HG02840 (cell line): ENCODE results near the gene PSMG1.
"Not testable (repeated sequence)": the region's sequence is repeated elsewhere in the genome, so short reads cannot be mapped to it uniquely, and the experiment has no call there.

Experiments used
- ATAC-seq: cut with Tn5 transposase; IDR thresholded peaks from one replicate; pipeline ENCODE4 v1.9.1; 2021; ENCODE audit warnings: mild to moderate bottlenecking, moderate library complexity, moderate number of reproducible peaks; ENCODE audit not compliant: unreplicated experiment, low FRiP score

Gene PSMG1, protein sequence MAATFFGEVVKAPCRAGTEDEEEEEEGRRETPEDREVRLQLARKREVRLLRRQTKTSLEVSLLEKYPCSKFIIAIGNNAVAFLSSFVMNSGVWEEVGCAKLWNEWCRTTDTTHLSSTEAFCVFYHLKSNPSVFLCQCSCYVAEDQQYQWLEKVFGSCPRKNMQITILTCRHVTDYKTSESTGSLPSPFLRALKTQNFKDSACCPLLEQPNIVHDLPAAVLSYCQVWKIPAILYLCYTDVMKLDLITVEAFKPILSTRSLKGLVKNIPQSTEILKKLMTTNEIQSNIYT

DNA sequence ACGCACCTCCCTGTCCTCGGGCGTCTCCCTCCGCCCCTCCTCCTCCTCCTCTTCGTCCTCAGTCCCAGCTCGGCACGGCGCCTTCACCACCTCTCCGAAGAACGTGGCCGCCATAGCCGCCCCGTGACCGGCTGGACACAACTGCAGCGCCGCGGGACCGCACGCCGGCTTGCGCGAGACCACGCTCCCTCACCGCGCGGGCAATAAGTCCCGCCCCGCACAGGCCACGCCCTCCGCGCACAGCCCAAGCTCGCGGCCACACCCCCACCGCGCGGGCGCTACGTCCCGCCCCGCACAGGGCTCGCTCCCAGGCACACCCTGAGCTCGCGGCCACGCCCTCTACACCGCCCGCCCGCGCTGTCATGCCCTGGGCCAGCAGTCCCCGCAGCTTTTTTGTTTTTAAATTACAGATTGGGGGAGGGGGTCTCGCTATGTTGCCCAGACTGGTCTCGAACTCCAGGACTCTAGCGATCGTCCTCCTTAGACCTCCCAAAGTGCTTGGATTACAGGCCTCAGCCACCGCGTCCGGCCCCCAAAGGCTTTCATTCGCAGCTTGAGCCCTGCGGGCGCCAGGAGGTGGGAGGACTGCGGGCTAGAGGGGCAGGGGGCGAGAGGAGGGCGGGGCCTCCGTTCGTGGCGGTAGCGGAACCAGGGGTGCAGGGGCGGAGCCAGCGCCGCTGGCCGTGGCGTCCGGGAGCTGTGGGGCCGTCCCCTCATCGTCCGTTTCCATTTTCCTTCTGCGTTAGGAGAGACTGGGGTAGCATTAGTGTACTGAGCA lies at the start of gene PSMG1:
Gene PSMG1 (minus strand): TSS at position 180 of the 778 bp plus-strand sequence. CDS start 66 bp downstream, at position 114.
- ATAC-seq, result peak; percentile 90

DNA sequence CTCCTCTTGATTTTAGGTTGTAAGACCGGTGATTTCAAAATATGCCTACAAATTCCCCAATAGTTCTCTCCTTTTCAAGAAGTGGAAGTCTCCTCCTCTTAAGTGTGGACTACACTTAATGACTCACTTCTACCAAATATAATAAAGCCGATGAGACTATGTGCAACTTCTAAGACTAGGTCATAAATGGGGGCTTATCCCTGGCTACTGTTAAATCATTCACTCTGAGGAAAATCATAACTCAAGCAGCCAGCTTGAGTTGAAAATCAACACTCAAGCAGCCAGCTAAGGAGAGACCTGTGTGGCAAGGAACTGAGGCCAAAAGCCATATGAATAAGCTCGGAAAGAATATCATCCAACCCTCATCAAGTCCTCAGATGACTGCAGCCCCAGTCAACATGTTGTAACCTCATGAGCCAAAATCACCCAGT lies 49.6 kb upstream of the PSMG1 start:
- no peak for ATAC-seq

DNA sequence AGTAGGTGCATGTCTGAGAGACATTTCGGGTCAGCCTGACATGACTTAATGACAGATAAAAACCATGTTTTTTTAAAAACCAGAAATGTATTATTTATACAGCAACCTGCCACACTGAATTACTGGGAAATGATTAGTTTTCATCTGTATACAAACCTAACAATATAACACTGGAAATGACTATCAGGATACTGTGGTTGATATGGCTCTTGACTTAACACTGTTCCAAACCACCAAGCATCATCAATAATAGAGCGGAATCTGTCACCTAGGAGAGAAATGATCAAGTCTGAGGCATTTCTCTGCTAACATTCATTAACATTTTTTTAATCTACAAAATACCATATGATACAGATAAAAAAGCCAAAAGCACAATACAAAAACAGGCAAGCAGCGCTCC lies 41.7 kb upstream of the PSMG1 start:
- no peak for ATAC-seq

DNA sequence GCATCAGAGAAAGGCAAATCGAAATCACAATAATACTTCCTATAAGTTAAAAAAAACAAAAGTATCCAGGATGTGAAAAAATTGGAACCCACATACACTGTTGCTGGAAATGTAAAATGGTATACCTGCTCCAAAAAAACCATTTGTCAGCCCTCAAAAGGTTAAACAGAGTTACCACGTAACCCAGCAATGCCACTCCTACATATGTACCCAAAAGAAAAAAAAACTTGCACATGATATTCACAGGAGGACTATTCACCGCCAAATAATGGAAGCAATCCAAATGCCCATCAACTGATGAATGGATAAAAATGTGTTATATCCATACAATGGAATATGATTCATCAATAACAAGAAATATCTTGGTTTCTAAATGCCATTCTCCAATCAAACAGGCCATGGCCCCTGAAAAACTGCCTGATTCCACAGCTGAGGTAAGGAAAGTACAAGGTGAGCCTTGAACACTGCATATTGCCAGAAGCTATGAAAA lies 38.8 kb upstream of the PSMG1 start:
- no peak for ATAC-seq

DNA sequence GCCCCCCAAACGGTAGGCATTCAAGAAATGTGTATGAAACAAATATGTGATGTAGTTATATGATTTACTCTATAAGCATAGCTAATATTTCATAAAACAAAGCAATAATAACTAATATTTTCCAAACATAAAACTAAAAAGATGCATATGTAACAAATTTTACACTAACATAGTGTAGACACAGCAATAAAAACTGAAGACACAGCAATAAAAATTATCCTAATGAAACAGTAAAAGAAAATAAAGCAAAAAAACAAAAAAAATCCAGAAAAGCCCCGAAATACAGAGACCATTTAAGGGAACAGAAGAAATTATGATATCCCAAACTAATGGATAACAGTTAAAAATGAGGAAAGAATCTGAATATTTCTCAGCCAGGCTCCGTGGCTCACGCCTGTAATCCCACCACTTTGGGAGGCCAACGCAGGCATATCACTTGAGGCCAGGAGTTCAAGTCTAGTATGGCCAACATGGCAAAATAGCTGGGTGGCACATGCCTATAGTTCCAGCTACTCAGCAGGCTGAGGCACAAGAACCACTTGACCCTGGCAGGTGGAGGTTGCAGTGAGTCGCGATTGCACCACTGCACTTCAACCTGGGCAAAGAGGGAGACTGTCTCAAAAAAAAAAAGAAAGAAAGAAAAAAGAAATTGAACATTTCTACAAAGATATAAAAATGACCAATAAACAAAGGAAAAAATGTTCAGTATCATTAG lies 38.2 kb upstream of the PSMG1 start:
- ATAC-seq, result no peak

DNA sequence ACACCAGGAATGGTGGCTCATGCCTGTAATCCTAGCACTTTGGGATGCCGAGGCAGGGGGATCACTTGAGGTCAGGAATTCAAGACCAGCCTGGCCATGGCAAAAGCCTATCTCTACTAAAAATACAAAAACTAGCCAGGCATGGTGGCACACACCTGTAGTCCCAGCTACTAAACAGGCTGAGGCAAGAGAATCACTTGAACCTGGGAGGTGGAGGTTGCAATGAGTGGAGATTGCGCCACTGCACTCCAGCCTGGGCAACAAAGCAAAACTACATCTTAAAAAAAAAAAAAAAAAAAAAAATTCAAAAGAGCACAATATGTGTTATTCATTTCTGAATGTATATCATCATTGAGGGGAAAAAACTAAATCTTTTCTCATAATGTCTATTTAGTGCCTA lies 37.6 kb upstream of the PSMG1 start:
- ATAC-seq, result not testable (repeated sequence)

DNA sequence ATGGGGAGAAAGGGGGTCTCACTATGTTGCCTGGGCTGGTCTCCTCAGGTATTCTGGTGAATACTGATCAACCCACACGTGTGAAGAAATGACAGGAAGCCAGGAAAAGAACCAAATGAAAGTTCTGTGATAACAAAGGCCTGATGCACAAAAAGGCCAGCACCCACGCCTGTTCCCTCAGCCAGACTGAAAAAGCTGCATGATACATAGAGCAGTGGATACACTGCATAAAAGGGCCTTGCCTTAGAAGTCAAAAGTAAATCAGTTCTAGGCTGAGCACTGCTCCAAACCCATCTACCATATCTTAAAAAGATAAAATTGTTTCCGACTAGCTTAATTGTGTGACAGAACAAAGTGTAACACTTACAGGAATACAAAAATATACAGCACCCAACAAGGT lies 36.9 kb upstream of the PSMG1 start:
- ATAC-seq, result no peak

DNA sequence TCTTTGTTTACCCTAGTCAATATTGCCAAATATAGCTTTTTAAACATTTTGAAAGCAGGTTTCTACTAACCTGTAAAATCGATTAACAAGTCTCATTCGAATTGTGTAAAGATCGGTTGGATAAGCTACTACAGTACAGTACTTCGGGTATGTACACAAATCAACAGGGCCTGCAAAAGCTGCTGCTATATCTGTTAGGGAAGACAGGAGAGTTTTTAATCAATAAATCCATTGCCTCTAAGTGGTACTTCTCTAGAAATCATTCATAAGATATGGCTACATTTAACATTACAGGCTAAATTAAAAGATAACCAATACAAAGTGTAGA lies 34.8 kb upstream of the PSMG1 start:
- no peak for ATAC-seq

DNA sequence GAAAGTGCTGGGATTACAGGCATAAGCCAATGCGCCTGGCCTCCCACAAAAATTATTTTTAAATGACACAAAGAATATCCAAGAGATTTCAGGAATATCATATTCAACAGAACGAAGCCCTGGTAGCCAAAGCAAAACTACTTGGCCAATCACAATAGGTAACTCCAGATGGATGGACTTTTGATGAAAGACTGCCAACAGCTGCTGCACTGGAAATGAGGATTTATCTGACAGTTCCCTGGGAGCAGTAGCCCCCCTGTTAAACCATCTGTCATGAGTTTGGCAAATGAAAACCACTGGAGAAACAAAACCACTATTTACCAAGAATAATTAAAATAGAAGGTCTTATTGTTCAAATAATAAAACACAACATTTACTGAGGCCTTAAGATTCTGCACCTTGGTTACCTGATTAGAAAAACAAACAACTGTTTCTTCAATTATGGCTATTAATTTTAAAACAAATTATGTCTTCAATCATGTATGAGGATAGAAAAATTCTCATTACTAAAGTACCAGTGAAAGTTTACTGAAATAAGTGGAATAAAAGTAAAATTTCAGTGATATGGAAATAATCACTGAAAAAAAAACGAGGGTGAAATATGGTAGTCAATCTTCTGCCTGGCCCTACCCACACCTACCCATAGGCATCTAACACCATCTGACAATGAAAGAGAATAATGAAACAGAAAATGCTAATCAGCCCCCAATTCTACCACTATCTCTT lies 34.3 kb upstream of the PSMG1 start:
- ATAC-seq, result no peak

DNA sequence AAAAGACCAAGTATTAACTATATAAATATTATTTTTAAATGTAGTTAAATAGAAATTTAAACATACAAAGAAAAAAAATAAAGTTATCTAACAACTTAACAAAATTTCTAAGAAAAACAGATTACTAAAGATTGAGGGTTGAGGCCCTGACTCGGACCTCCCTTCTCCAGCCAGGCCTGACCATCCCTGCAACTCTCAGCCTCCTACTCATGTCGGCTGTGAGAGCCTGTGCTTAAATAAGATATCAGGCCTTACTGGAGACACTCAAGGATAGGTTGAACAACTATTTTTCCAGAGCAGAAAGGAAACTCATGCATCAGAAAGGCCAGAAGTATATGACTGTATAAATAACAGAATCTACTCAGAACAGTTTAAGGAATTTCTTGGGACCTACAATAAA lies 33.0 kb upstream of the PSMG1 start:
- ATAC-seq, result no peak

DNA sequence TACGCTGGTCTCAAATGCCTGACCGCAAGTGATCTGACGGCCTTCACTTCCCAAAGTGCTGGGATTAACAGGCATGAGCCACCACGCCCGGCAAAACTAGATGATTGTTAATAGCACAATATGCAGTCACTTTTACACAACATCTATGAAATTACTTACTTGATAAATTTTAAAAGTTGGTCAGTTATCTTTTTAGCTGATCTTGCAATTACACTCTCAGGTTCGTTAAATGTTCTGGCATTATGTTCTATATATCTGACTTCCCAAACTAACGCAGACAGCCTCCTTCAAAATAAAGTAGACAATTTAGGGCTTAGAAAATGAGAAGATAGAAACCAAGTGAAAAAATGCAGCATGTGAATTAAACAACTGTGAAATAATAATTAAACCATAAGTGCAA lies 31.8 kb upstream of the PSMG1 start:
- no peak for ATAC-seq

DNA sequence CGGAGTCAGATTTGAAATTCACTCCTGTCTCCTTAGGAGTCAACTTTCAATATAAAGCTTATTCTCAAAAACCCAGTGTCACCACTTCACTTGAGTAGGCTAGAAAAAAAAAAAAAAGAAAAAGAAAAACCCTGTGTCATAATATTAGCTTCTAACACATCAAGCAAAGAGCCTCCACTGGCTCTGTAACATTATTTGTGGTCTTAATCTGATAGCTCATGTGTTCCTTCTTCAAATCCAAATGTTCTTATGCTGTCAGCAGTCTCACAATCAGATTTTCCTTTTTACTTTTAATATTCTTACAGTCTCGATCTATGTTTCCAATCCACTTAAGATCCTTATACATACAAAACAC lies 26.1 kb upstream of the PSMG1 start:
- no peak for ATAC-seq

DNA sequence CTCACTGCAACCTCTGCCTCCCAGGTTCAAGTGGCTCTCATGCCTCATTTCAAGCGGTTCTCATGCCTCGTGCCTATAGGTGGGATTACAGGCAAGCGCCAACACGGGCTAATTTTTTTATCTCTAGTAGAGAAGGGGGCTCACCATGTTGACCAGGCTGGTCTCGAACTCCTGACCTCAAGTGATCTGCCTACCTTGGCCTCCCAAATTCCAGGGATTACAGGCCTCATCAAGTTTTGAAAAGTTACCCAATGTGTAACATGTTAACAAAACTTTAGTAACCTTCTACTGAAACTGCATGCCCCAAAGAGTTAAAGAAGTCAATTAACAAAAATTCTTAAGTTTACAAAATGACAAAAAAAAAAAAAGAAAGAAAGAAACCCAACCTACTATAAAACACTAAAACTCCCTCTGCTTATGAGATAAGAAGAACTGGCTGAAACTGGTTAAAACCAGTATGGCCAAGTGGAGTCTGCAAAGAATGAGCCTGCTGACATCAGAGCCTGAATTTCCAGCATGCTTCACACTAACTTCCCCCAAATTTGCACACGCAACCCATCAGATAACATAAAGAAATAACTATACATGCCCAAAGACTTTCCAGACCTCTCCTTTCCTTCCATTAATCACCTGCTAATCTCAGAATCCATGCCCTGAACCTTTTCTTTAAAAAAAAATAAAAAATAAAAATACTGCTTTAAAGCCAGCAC lies 25.5 kb upstream of the PSMG1 start:
- no peak for ATAC-seq

DNA sequence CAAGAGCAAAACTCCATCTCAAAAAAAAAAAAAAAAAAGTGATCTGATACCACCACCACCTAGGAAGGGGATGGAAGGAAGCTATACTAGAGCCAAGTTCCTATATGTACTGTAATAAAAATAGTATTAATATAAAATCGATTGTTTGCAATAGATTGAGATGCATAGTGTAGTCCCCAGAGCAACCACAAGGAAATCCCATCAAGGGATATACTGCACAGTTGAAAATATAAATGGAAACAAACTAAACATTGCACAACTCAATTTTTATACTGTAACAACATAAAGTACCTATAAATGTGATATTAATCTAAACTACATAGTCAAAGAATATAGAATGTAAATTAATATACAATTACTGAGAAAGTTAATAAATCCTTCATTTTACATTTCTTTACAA lies 20.9 kb upstream of the PSMG1 start:
- no peak for ATAC-seq

DNA sequence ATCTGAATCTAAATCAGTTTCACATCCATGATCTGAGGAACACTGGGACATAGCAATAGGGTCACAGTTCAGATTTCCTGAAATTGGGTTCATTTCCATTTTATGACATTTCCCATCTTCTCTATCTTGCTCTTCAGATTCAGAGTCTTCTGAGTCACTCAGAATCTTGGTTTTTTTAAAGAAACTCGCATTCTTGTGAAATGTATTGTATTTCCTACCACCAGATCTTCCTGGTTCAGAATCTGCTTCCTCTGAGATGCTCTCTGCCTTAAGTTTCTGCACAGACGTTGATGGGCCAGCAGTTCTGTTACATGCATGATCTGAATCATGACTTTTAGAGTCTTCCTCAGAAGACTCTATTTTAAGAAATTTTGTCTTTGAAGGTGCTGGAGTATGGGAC lies 15.5 kb upstream of the PSMG1 start:
- ATAC-seq, result no peak

DNA sequence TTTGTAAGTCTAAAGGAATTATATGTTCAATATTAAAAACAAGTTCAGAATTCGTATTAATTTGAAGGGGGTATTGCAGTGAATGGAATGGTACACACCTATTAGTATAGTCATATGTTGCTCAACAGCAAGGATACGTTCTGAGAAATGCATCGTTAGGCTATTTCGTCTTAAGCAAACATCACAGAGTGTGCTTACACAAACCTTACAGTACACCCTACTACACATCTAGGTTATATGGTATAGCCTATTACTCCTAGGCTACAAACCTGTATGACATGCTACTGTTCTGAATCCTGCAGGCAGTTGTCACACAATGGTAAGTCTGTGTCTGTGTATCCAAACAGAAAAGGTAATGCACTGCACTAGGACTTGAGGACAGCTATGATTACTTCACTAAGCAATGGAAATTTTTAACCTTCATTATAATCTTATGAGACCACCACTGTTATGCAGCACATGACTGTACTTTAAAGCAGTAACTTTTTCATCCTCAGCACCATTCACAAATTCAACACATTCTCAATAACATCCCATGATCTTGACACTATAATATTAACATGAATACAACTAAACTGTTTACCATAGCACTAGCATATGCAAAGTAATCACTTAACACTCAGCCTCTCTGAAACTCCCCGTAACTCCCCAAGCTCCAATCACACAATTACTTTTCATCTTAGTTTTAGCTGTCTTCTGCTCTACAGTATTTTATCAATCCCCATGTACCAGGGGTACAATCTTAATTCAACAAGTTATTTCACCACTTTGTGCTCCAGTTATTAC lies 14.4 kb upstream of the PSMG1 start:
- ATAC-seq, result no peak

DNA sequence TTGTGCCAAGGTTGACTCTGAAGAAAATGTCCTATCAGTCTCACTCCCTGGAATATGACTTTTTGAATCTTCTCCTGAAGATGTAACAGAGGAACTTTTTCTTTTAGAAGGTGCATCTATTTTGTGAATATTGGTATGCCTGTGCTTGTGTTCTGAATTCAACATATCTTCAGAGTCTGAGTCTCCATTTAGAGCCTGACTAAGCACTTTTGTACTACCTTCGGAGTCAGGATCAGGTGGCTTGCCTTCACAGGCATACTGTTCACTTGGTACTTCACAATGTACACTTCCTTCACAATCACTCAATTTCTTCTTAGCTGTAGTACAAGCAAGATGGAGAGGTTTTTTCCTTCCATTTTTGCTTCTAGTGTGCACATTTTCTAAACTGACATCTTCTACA lies 13.6 kb upstream of the PSMG1 start:
- no peak for ATAC-seq

DNA sequence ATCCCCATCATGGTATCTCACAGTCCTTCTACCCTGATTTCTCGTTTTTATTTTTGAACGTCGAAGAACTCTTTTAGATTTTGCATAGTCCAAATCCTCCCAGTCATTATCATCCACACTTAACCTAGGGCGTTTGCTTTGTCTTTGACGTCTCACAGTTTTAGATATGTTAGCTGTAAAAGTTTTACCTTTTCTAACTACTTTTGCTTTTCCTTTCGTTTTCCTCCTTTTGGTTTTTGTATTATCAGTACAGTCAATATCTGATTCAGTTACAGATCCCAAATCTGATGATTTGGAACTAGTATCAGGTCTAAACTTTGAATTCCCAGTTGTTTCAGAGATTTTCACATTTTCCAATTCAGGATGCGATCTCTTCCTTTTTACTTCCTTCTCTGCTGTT lies 13.1 kb upstream of the PSMG1 start:
- no peak for ATAC-seq

DNA sequence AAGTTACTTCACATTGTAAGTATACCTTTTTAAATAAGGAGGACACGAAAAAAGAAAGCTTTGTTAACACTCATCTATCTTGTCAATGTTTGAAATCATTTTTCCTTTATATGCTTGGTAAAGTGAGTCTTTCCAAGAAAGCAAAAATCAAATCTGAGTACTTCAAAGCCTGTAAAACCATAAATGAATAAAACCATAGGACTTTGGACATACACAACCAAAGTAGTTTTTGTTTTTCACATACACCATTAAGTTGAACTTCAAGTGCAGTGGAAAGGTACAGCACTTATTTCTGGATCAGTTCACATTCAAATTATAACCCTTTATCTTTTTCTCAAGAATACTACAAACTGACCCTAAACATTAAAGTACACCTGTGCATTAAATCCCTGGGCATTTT lies 10.1 kb upstream of the PSMG1 start:
- ATAC-seq, result no peak
